Large intestine (tissue), 3 donors: ENCODE measurements around the gene HOXB5. TPM values are rescaled to one million over a fixed set of nuclear protein-coding genes. Genes with fewer than 3 reads are reported as not detected.

ENCODE experiments used
- DNase-seq, 2 donors: peaks; one replicate each; pipeline versions ENCODE4 v3.0.0 to v3.0.0-alpha.2; 2013
- H3K27ac ChIP-seq: one replicate; pipeline ENCODE4 v1.5.1; 2013; ENCODE audit warnings: low read length
- H3K27me3 ChIP-seq: 2 replicates; pipeline ENCODE4 v1.6.1; 2013; ENCODE audit warnings: low read length; ENCODE audit not compliant: control insufficient read depth, insufficient read depth
- H3K36me3 ChIP-seq: 2 replicates; pipeline ENCODE4 v1.6.1; 2013; ENCODE audit warnings: low read length; ENCODE audit not compliant: control insufficient read depth, insufficient read depth
- H3K4me1 ChIP-seq: one replicate; pipeline ENCODE4 v1.6.1; 2013; ENCODE audit warnings: low read length; ENCODE audit not compliant: control insufficient read depth, insufficient read depth
- H3K4me3 ChIP-seq: one replicate; pipeline ENCODE4 v1.5.1; 2013; ENCODE audit warnings: low read length
- H3K9me3 ChIP-seq: one replicate; pipeline ENCODE4 v1.6.1; 2013; ENCODE audit warnings: mild to moderate bottlenecking, low read depth, low read length, moderate library complexity; ENCODE audit not compliant: control insufficient read depth
- WGBS: methylation state at CpG from one replicate; pipeline ENCODE4 v1.1.5; 2013; ENCODE audit warnings: low lambda C conversion rate; ENCODE audit not compliant: insufficient coverage; 5-methylcytosine and 5-hydroxymethylcytosine counted together
- polyA plus RNA-seq: library from polyadenylated mRNA; unstranded; fragments of 120-200 nt; gene quantifications from one replicate; pipeline ENCODE4 v1.2.1, GENCODE V29; 2013

HOXB5 gene
- polyA plus RNA-seq, 1 donor: 25.7 TPM

- peak overlapping the region; percentile 5 for H3K4me3 ChIP-seq
- 67% methylated on average over 1 of the region's 37 CpGs for WGBS
- peaks cover 19% of the 10 kb centered on the region for H3K9me3 ChIP-seq
- peak; percentile 77 to 82 for DNase-seq
- peak overlapping the region; percentile 59 for H3K27ac ChIP-seq
- H3K27me3 ChIP-seq: peaks cover 99% of the 10 kb centered on the region
- peaks cover 12% of the 10 kb centered on the region for H3K36me3 ChIP-seq
- H3K4me1 ChIP-seq: peaks cover 30% of the 10 kb centered on the region
Observed at GRCh38 chr17:48593840-48594537, 410 bp upstream of the HOXB5 start.

GRCh38 chr17:48592577-48592976 lies 1.0 kb downstream of the HOXB5 start:
- Histone ChIP-seq H3K4me1 (peaks cover 26% of the 10 kb centered on the region), H3K4me3 (peak overlapping the region; percentile 45), H3K36me3 (peaks cover 12% of the 10 kb centered on the region), H3K27me3 (peaks cover 98% of the 10 kb centered on the region), H3K9me3 (peaks cover 14% of the 10 kb centered on the region), H3K27ac (peak overlapping the region; percentile 85)
- DNase-seq: no peak
- WGBS: no CpG with 5 or more reads among the region's 14 CpGs

- Histone ChIP-seq H3K4me1 (peaks cover 23% of the 10 kb centered on the region), H3K9me3 (peaks cover 11% of the 10 kb centered on the region), H3K36me3 (peaks cover 12% of the 10 kb centered on the region), H3K4me3 (peak overlapping the region; percentile 45), H3K27me3 (peaks cover 98% of the 10 kb centered on the region), H3K27ac (peak overlapping the region; percentile 85)
- no peak for DNase-seq
- no CpG with 5 or more reads among the region's 33 CpGs for whole genome bisulfite sequencing
Observed at GRCh38 chr17:48592057-48592514, 1.5 kb downstream of the HOXB5 start.

- H3K4me1 ChIP-seq: peaks cover 26% of the 10 kb centered on the region
Observed at GRCh38 chr17:48591255-48592056, 2.1 kb downstream of the HOXB5 start.

GRCh38 chr17:48590607-48591161 lies 2.9 kb downstream of the HOXB5 start:
- Histone ChIP-seq H3K4me1 (peaks cover 32% of the 10 kb centered on the region), H3K27me3 (peaks cover 98% of the 10 kb centered on the region), H3K27ac (peak overlapping the region; percentile 85), H3K4me3 (peak overlapping the region; percentile 34), H3K9me3 (peaks cover 12% of the 10 kb centered on the region), H3K36me3 (peaks cover 12% of the 10 kb centered on the region)
- DNase-seq: no peak

More at GRCh38 chr17:48591255-48592056, 2.1 kb downstream of the HOXB5 start:
- 43% methylated on average over 1 of the region's 10 CpGs for WGBS
- Histone ChIP-seq H3K4me3 (peak overlapping the region; percentile 45), H3K36me3 (peaks cover 12% of the 10 kb centered on the region), H3K9me3 (peaks cover 11% of the 10 kb centered on the region), H3K27ac (peak overlapping the region; percentile 85), H3K27me3 (peaks cover 98% of the 10 kb centered on the region)
- no peak for DNase-seq

GRCh38 chr17:48589831-48590606 lies 3.6 kb downstream of the HOXB5 start, which contains the start of gene HOXB3:
Gene HOXB3 (minus strand): TSS chr17:48590241. CDS start chr17:48552474, 37,767 bp downstream.
- no CpG with 5 or more reads among the region's 23 CpGs for WGBS
- Histone ChIP-seq H3K27me3 (peaks cover 98% of the 10 kb centered on the region), H3K4me3 (peak within 1 kb of the TSS; percentile 34), H3K4me1 (peaks cover 32% of the 10 kb centered on the region), H3K9me3 (peaks cover 12% of the 10 kb centered on the region), H3K27ac (peak within 1 kb of the TSS; percentile 85), H3K36me3 (peaks cover 8% of the 10 kb centered on the region)
- no peak for DNase-seq

- H3K9me3 ChIP-seq: peaks cover 12% of the 10 kb centered on the region
- H3K36me3 ChIP-seq: peaks cover 7% of the 10 kb centered on the region
- peak overlapping the region; percentile 85 for H3K27ac ChIP-seq
- peaks cover 97% of the 10 kb centered on the region for H3K27me3 ChIP-seq
- H3K4me1 ChIP-seq: peaks cover 29% of the 10 kb centered on the region
- H3K4me3 ChIP-seq: peak overlapping the region; percentile 34
- no peak for DNase-seq
- WGBS: no CpG with 5 or more reads among the region's 10 CpGs
Observed at GRCh38 chr17:48589060-48589830, 4.3 kb downstream of the HOXB5 start.

- H3K27ac ChIP-seq: peak overlapping the region; percentile 85
- DNase-seq: no peak
- peaks cover 29% of the 10 kb centered on the region for H3K4me1 ChIP-seq
- peaks cover 97% of the 10 kb centered on the region for H3K27me3 ChIP-seq
- no CpG with 5 or more reads among the region's 2 CpGs for WGBS
- peak overlapping the region; percentile 3 for H3K4me3 ChIP-seq
- H3K9me3 ChIP-seq: peaks cover 12% of the 10 kb centered on the region
- H3K36me3 ChIP-seq: peaks cover 7% of the 10 kb centered on the region
Observed at GRCh38 chr17:48588528-48588927, 5.1 kb downstream of the HOXB5 start.

GRCh38 chr17:48588074-48588415 lies 5.5 kb downstream of the HOXB5 start:
- H3K9me3 ChIP-seq: peaks cover 10% of the 10 kb centered on the region
- H3K27me3 ChIP-seq: peaks cover 97% of the 10 kb centered on the region
- peak overlapping the region; percentile 3 for H3K4me3 ChIP-seq
- peaks cover 7% of the 10 kb centered on the region for H3K36me3 ChIP-seq
- no CpG with 5 or more reads among the region's 2 CpGs for WGBS
- H3K4me1 ChIP-seq: peaks cover 29% of the 10 kb centered on the region
- peak overlapping the region; percentile 85 for H3K27ac ChIP-seq
- DNase-seq: no peak
